Erythroblast (primary cell): ENCODE data around the gene IL2RA.
"Not testable (repeated sequence)": the region's sequence is repeated elsewhere in the genome, so short reads cannot be mapped to it uniquely, and the experiment has no call there.

Experiments used
- DNase-seq, 2 experiments: peaks; one replicate each; lab custom pipeline; 2025; lab: John Stamatoyannopoulos, UW
- GATA1 ChIP-seq: IDR thresholded peaks from 2 replicates; pipeline ENCODE4 v1.6.1; 2011; ENCODE audit warnings: low read depth, mild to moderate bottlenecking, control low read depth, low read length, moderate library complexity
- POLR2A ChIP-seq: IDR thresholded peaks from 2 replicates; pipeline ENCODE4 v1.6.1; 2011; ENCODE audit warnings: mild to moderate bottlenecking, low read length

Gene IL2RA

GRCh38 chr10:6072215-6072934 lies 10.2 kb upstream of the IL2RA start:
- TF ChIP-seq GATA1, result no peak
- TF ChIP-seq POLR2A, result no peak
- no peak for DNase-seq

DNA sequence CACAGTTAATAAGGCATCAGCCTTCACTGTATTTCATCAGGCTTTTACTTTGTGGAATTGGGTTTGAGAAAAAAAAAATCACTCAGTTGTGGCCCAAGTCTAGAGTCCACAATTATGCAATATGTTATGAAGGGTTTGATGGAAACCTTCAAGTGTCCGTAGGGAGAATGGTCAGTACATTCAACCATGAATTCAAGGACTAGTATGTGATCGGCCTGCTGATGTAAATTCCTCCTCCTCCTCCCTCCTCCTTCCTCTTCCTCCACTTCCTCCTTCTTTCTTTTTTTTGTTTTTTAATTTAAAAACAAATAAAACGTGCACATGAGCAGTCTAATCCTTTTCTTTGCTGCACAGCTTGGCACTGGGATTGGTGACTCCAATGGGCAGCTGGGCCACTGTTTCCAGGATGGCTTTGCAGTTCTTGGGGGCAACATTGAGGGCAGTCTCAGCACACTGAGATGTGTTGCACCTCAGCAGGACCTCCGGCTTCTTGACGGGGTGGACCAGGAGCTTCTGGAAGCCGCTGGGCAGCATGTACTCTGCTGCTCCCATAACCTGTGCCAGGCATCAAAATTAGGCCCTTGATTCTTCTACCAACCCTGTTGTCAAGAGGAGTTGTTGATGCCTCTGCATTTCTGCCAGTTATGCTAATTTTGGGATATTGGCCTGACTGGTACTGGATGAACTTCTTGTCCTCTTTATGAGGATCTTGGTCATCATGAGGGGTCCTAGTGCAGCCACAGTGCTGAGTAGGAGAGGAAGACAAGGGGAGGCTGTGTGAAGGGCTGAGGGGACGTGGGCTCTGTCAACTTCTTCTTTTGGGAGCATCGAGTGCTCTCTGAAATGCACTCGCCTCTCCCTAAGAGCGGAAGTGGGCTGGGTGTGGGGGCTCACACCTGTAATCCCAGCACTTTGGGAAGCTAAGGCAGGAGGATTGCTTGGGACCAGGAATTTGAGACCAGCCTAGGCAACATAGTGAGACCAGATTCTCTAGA lies 9.3 kb upstream of the IL2RA start:
- DNase-seq, result no peak
- no peak for TF ChIP-seq GATA1
- no peak for TF ChIP-seq POLR2A

DNA sequence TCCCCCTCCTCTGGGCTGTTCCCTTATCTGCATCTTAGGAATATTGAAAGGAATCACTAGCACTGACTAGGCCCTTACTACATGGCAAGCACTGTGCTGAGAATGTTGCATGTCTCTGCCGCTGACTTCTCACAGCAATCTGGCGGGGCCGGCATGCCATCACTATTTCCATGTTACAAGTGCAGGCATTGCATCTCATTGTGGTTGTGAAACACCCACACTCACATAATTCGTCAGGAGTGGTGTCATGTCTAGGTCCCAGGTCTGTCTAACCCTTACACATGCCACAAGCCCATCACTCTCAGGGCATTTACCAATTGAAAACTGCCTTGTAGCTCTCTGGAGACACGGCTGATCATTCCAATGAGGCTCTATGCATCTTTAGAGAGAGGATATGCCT lies 8.5 kb upstream of the IL2RA start:
- TF ChIP-seq GATA1 (no peak), POLR2A (no peak)
- DNase-seq, result no peak

DNA sequence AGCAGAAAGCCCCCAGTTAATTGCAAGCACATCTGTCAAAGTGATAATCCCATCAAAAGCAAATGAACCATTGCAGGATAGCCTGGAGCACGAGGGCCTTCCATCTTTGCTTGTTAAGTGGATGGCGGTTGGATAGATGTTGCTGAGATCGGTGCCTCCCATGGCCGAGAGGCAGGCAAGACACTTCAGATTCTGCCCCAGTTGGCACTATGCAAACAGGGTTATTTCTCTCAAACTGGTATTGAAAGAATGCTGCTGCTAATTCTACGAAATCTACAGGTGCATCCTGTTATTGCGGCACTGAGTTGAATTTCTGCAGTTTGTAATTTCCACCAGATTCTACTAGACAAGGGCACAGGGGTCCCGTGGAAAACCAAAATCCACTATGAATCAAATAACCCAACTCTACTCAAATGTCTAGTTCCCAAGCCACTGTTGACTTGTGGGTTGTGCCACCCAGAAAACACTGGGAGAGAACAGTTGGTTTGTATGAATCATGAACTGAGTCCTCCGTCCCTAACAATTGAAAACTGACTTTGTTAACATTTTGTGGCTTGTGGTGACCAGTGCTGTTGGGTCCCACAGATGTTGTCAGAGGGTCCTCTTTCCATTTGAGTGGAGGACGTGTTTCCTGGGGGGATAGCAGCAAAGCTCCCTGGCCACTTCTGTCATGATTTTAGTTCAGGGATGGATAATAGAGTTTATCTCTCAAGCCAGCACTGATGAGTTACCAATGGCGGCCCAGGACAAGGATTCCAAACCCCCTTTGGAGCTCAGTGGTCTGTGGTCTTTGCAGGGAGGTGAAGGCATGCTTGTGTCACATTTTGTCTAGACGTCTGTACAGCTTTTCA lies 7.1 kb upstream of the IL2RA start:
- no peak for DNase-seq
- no peak for TF ChIP-seq GATA1
- no peak for TF ChIP-seq POLR2A

GRCh38 chr10:6068422-6068821 lies 6.3 kb upstream of the IL2RA start:
- TF ChIP-seq POLR2A (no peak), GATA1 (no peak)
- DNase-seq, result no peak

- DNase-seq, result no peak
- TF ChIP-seq GATA1 (no peak), POLR2A (no peak)
Measured at GRCh38 chr10:6068006-6068405, 5.8 kb upstream of the IL2RA start.

DNA sequence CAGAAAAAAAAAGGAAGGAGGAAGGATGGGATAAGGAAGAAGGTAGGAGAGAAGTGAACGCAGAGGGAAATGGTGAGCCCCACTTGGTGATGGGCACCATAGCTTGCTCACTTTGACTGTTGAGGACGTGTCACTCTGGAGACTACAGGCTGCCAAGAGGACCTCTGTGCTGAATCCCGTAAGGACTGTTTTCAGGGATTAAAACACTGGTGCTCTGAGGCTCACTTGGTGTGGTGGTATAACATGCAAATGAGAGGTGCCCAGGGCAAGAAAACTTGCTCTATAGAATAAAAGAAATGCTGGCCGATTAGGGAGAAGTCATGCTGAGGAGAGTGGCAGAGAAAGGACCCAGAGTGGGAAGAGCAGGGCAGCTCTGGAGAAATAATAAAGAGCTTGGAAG lies 5.3 kb upstream of the IL2RA start:
- TF ChIP-seq POLR2A (no peak), GATA1 (no peak)
- DNase-seq, result no peak

GRCh38 chr10:6065835-6066234 lies 3.7 kb upstream of the IL2RA start:
- DNase-seq, result no peak
- no peak for TF ChIP-seq POLR2A
- no peak for TF ChIP-seq GATA1

GRCh38 chr10:6065406-6065805 lies 3.2 kb upstream of the IL2RA start:
- no peak for DNase-seq
- TF ChIP-seq GATA1 (no peak), POLR2A (no peak)

GRCh38 chr10:6064726-6065125 lies 2.6 kb upstream of the IL2RA start:
- DNase-seq, result not testable (repeated sequence)

DNA sequence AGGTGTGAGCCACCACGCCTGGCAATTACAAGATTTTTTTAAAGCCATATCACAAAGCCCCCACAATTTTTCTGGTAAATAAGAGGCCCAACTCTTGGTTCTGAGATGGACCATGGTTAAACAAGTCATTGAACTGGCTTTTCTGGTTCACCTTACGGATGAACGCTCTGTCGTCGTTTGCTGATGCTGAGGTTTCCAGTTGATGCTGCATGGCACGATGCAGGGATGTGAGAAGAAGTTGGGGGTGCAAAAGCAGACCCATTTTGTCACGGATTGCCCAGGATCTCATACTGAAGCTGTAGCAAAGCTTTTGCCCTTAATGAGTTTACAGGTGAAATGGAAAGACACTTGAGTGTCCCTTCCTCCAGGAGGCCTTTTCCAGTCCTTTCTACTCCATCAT lies 2.0 kb upstream of the IL2RA start:
- DNase-seq, result no peak

GRCh38 chr10:6061056-6061455 lies 1.1 kb downstream of the IL2RA start:
- TF ChIP-seq POLR2A, result no peak
- TF ChIP-seq GATA1, result no peak
- no peak for DNase-seq

More for the DNA sequence above, 2.0 kb upstream of the IL2RA start:
- TF ChIP-seq POLR2A, result no peak
- TF ChIP-seq GATA1, result no peak

DNA sequence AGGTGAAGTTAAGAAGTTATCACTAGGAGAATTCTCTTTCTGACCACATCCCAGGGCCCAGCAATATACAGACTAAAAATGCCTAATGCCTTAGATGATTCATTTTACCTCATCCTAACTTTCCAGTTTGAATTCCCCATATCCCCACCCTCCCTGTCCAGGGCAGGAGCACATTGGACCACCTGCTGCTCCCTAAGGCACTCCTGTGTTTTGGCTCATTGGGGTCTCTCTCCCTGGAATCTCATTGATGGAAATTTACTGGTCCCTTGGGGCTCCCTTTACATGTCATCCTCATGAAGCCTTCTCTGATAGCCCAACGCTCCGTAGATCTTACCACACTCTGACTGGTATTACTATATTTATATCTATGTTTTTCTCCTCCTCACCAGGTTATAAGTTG lies 2.7 kb downstream of the IL2RA start:
- no peak for DNase-seq
- TF ChIP-seq GATA1 (no peak), POLR2A (no peak)
